GM19452 (cell line): Measurements from ENCODE around the gene GAL3ST2.
"Not testable (repeated sequence)": the region's sequence is repeated elsewhere in the genome, so short reads cannot be mapped to it uniquely, and the experiment has no call there.

Source experiments
- ATAC-seq: cut with Tn5 transposase; IDR thresholded peaks from one replicate; pipeline ENCODE4 v1.9.1; 2021; ENCODE audit not compliant: unreplicated experiment

GAL3ST2 gene

DNA sequence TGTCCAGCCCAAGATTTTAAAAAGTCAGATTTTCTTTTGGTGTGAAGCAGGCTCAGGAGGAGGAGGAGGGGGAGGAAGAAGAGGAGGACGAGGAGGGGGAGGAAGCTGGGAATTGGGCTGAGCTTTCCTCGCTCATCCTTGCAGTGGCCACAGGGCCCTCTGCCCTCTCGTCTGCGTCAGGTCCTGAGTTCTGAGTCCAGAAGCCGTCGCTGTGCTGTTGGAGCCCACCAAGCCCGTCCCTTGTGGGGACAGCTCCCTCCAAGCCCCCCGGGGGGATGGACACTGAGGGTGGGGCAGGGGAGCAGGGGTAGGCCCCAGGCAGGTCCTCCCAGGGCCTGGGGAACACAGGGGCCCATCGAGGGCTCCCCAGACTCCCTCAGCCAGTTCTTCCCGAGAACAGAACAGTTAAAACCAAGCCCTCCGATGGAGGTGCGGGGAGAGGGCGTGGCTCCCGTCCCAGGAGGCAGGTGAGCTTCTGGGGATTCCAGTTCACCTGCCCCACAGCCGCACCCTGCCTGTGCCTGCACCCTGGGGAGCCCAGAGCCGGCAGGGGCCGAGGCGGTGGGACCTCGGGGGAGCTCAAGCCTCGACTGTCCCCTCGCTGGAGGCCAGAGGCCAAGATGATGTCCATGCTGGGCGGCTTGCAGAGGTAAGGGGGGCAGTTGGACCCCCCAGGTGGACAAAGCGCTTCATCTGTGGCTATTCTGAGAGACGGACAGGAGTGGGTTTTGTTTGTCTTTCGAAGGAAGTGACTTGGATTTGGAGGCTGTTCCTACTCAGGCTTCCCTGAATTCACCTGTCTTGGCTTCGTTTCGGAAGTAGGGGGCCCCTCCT lies at the start of gene GAL3ST2:
TSS of gene GAL3ST2 (plus strand) at position 487 of the 834 bp plus-strand sequence. CDS start at position 621, 134 bp downstream.
- ATAC-seq: no peak

- no peak for ATAC-seq
Observed at GRCh38 chr2:241728000-241728399, 48.6 kb upstream of the GAL3ST2 start.

DNA sequence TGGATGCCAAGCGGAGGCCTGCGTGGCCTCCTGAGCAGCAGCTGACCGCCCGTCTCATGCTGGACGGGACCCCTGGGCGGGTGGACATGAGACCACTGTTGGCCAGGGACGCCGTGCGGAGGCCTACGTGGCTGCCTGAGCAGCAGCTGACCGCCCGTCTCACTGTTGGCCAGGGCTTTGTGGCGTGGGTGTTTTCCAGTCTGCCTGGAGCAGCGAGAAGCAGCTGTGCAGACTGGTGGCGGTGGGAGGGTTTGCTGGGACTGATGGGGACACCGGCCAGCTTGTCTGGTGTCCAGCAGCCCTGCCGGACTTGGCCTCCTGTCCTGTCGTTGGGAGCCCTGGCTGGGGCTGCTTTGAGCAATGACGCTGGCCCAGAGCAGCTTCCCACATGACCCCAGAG lies 48.0 kb upstream of the GAL3ST2 start:
- no peak for ATAC-seq

DNA sequence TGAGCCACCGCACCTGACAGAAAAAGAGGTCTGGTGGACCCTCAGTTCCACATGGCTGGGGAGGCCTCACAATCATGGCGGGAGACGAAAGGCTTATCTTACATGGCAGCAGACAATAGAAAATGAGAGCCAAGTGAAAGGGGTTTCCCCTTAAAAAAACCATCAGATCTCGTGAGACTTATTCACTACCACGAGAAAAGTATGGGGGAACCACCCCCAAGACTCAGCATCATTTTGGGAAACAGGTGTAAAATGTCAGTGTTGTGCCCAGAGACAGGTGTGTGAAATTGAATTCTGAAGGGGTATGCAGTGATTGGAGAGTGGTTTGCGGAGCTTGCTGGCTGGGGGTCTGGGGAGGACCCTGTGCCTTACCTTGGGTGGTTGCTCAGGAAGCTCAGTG lies 46.8 kb upstream of the GAL3ST2 start:
- ATAC-seq: no peak

DNA sequence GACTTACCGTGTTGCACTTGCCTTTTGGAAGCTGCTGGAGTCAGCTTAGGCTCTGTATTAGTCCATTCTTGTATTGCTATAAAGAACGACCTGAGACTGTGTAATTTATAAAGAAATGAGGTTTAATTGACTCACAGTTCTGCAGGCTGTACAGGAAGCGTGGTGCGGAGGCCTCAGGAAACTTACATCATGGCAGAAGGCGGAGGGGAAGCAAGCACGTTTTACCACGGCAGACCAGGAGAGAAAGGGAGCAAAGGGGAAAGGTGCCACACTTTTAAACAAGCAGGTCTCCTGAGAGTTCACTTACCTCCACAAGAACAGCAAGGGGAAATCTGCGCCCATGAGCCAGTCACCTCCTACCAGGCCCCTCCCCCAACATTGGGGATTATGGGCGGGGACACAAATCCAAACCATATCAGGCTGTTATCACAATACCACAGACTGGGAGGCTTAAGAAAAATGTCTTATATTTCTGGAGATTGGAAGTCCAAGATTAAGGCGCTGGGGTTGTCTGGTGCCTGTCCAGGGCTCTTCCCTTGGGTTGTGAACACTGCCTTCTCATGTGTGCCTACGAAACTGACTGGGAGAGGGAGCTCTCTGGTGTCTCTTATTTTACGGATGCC lies 45.8 kb upstream of the GAL3ST2 start:
- ATAC-seq: no peak

- ATAC-seq: not testable (repeated sequence)
Observed at GRCh38 chr2:241732513-241733186, 44.0 kb upstream of the GAL3ST2 start.

DNA sequence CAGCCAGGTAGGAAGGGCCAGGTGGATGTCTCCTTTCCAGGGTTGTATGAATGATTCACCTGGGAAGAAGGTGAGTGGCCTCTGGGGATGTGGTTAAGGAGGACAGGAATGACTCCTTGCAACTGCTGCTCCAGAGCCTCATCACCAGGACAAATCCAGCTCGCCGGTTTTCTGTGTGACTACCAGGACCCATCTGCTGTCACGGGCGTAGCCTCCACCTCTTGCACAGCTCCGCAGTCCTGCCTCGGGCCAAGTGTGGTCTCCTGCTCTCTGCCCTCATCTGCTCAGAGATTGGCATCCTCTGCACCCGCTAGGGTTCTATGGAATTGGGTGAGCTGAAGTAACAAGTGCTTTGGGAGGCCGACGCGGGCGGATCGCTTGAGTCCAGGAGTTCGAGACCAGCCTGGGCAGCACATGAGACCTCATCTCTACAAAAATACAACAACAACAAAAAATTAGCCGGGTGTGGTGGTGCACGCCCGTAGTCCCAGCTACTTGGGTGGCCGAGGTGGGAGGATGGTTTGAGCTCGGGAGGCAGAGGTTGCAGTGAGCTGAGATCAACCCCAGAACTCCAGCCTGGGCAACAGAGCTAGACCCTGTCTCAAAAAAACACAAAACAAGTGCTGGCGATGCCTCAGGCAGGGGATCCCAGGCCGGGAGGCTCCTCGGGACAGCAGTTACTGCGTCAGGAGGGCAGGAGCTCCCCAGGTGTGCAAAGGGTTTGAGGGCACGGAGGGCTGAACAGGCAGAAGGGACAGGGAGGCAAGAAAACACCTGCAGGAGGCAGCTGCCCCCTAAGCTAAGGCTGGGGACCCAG lies 43.0 kb upstream of the GAL3ST2 start:
- ATAC-seq: no peak

DNA sequence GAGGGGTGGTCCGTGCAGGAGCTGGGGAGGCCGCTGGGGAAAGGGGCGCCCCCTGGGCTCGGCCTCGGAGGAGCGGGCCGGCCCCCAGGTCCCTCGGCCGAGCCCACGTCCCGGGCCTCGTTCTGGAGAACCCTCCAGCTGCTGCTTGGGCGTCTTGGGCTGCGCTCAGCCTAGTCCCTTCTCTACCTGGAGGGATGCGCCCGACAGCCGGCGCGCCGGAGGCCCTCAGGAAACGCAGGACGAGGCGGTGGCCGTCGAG lies 42.5 kb upstream of the GAL3ST2 start:
- ATAC-seq: peak; percentile 26

DNA sequence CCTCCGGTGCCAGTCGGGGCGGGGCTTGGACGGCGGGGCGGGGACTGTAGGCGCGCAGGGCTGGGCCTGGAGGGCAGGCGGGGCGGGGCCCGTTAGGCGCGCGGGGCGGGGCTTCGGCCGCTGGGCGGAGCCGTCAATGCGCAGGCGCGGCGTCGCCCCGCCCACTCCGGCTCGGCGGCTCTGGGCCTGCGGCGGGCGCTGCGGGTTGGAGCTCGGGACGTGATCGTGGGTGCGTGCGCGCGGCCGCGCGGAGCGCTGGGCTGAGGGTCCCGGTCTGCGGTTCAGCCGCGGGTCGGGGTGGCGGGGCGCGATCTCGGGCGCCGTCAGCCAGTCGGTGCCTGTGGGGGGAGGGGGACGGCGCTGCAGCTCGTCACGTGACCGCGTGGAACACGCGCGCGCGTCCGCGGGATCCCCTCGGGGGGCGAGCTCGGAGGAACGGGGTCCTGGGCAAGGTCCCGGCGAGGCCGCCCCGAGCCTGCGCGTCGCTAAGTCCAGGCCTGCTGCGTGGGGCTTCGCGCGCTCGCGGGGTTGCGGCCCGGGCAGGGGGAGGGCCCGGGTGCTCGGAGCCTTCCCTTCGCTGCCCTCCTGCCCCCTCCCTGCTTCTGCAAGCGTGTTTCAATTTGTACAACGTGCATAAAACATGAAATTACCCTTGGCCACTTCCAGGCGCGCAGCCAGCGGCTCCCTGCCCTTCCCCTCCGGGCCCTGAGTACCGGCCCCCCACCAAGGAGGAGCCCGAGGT lies 42.0 kb upstream of the GAL3ST2 start, which contains the start of gene D2HGDH:
TSS of gene D2HGDH (plus strand) at position 164 of the 742 bp plus-strand sequence. CDS start 595 bp downstream, outside the sequence.
- peak; percentile 70 for ATAC-seq

DNA sequence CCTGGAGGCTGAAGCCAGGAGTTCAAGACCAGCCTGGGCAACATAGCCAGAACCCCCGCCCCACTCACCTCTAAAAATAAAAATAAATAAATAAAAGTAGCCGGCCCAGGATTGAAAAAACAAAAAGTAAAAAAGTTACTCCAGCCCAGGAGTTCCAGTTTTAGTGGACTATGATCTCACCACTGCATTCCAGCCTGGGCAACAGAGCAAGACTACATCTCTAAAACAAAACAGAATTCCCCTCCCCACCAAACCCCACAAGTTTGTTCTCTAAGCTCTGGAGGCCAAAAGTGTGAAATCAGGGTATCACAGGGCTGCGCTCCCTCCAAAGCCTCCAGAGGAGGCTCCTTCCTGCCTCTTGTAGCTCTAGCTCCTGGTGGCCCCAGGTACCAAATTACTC lies 40.5 kb upstream of the GAL3ST2 start:
- ATAC-seq: no peak

GRCh38 chr2:241738040-241738686 lies 38.5 kb upstream of the GAL3ST2 start:
- no peak for ATAC-seq

GRCh38 chr2:241739177-241739576 lies 37.4 kb upstream of the GAL3ST2 start:
- ATAC-seq: no peak

DNA sequence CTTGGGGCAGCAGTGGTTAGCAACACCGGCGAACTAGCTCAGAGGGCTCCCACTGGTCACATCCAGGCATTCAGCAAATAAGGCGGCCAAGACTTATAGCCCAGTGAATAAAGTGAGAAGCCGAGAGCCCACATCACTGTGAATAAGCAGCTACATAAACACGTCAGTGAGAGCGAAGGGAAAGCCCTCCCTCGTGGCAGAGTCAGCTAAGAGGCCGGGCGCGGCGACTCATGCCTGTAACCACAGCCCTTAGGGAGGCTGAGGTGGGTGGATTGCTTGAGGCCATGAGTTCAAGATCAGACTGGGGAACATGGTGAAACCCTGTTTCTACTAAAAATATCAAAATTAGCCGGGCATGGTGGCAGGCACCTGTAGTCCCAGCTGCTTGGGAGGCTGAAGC lies 37.0 kb upstream of the GAL3ST2 start:
- ATAC-seq: no peak

DNA sequence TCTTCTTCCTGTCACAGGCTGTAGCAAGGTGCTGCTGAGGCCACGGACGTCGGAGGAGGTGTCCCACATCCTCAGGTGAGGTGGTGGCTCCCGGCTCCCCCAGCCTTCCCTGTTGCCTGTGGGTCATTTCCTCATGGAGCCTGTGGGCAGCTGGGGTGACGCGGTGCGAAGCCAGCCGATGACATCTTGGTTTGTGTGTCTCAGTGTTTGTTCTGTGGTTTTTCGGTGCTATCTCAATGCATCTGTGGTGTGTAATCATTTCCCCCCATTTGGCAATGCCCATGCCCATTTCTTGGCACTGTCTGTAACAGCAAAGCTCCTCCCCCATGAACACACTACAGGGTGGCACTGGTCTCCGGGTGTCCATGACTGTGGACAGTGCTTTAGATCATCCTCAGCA lies 35.6 kb upstream of the GAL3ST2 start:
- ATAC-seq: no peak

GRCh38 chr2:241742320-241742939 lies 34.2 kb upstream of the GAL3ST2 start:
- no peak for ATAC-seq

DNA sequence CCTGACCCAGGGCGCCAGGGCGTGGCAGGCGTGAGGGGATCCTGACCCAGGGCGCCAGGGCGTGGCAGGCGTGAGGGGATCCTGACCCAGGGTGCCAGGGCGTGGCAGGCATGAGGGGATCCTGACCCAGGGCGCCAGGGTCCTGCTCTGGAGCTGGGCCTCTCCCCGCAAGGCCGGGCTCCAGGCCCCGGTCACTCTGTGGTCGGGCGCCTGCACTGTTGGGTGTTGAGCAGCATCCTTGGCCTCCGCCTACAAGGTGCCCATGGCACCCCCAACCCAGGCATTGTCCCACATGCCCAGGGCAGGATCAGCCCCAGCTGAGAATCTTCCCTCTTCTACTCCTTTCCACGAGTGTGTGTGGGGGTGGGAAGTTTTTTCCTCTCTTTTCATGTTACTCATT lies 33.6 kb upstream of the GAL3ST2 start:
- ATAC-seq: not testable (repeated sequence)

GRCh38 chr2:241743620-241744019 lies 33.0 kb upstream of the GAL3ST2 start:
- no peak for ATAC-seq

- no peak for ATAC-seq
Observed at GRCh38 chr2:241744028-241744754, 32.4 kb upstream of the GAL3ST2 start.

DNA sequence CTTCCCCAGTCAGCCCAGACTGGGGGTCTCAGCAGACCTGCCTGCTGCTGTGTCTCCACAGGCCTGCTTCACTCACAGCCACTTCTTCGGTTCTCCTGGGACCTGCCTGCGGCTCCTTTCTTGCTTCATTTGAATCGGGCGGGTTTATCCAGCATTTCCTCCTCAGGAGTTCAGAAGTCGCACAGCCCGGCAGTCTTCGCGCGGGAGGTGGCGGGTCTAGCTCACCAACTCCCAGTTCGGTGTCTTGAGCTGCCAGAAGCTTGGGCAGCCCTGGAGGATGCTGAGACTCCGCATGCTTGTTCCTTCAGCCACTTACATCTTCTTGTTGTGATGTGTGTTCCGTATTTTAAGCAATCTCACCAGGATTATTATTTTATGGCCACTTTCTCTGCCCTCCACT lies 31.3 kb upstream of the GAL3ST2 start:
- no peak for ATAC-seq
